Karpas-422 (cell line): ENCODE results near the gene SSR1. TPM values are rescaled to one million over a fixed set of nuclear protein-coding genes. Genes with fewer than 3 reads are reported as not detected.
A peak's percentile ranks its signal among the peaks of the same experiment; 100 is the strongest.
"Not testable (repeated sequence)": the region's sequence is repeated elsewhere in the genome, so short reads cannot be mapped to it uniquely, and the experiment has no call there.

ENCODE experiments used
- DNase-seq: peaks from one replicate; pipeline ENCODE4 v3.0.0-alpha.2; 2015
- H2AFZ ChIP-seq: fragments of 200-600 bp; sonication (generic); 2 replicates; pipeline ENCODE4 v1.6.1; 2014; ENCODE audit warnings: antibody characterized with exemption, low read length, mixed read lengths
- H3K27ac ChIP-seq: fragments of 200-600 bp; sonication (generic); 2 replicates; pipeline ENCODE4 v1.5.1; 2014; ENCODE audit warnings: mild to moderate bottlenecking, low read length, moderate library complexity
- H3K27me3 ChIP-seq: fragments of 200-600 bp; sonication (generic); 2 replicates; pipeline ENCODE4 v1.6.1; 2014; ENCODE audit warnings: low read length, mixed read lengths
- H3K36me3 ChIP-seq: fragments of 200-600 bp; sonication (generic); 2 replicates; pipeline ENCODE4 v1.6.1; 2014; ENCODE audit warnings: low read length, mixed read lengths; ENCODE audit not compliant: insufficient read depth
- H3K4me1 ChIP-seq: fragments of 200-600 bp; sonication (generic); 2 replicates; pipeline ENCODE4 v1.6.1; 2014; ENCODE audit warnings: mild to moderate bottlenecking, low read length, mixed read lengths
- H3K4me2 ChIP-seq: fragments of 200-600 bp; sonication (generic); 2 replicates; pipeline ENCODE4 v1.6.1; 2014; ENCODE audit warnings: low read length, low read depth, mild to moderate bottlenecking; ENCODE audit not compliant: poor library complexity, severe bottlenecking
- H3K4me3 ChIP-seq: fragments of 200-600 bp; sonication (generic); 2 replicates; pipeline ENCODE4 v1.5.1; 2014; ENCODE audit warnings: mild to moderate bottlenecking, antibody characterized with exemption, low read length, mixed read lengths
- H3K79me2 ChIP-seq: fragments of 200-600 bp; sonication (generic); 2 replicates; pipeline ENCODE4 v1.6.1; 2014; ENCODE audit warnings: mild to moderate bottlenecking, low read length, mixed read lengths
- H3K9ac ChIP-seq: fragments of 200-600 bp; sonication (generic); 2 replicates; pipeline ENCODE4 v1.6.0; 2014; ENCODE audit warnings: low read length
- H3K9me2 ChIP-seq: fragments of 200-600 bp; sonication (generic), shearing (Covaris generic); replicated peaks from 2 replicates; pipeline ENCODE4 v1.6.0; 2014; ENCODE audit warnings: mild to moderate bottlenecking, low read length, moderate library complexity; ENCODE audit not compliant: insufficient read depth
- H3K9me3 ChIP-seq: fragments of 300-700, 200-600 bp; sonication (generic); 2 replicates; pipeline ENCODE4 v1.6.1; 2014; ENCODE audit warnings: low read length, mixed read lengths
- H4K20me1 ChIP-seq: fragments of 200-600 bp; sonication (generic); 2 replicates; pipeline ENCODE4 v1.6.1; 2014; ENCODE audit warnings: mild to moderate bottlenecking, antibody characterized with exemption, low read length, low read depth; ENCODE audit not compliant: insufficient read depth
- total RNA-seq: library from RNA; depleted of rRNA; stranded (reverse); fragments of >200 nt; shearing (Covaris generic); gene quantifications from 2 replicates; pipeline ENCODE4 v1.2.3, GENCODE V29; 2014; ENCODE audit warnings: low replicate concordance

SSR1 gene
- total RNA-seq, 1 experiment from 2014 or later = 83.2 TPM

DNA sequence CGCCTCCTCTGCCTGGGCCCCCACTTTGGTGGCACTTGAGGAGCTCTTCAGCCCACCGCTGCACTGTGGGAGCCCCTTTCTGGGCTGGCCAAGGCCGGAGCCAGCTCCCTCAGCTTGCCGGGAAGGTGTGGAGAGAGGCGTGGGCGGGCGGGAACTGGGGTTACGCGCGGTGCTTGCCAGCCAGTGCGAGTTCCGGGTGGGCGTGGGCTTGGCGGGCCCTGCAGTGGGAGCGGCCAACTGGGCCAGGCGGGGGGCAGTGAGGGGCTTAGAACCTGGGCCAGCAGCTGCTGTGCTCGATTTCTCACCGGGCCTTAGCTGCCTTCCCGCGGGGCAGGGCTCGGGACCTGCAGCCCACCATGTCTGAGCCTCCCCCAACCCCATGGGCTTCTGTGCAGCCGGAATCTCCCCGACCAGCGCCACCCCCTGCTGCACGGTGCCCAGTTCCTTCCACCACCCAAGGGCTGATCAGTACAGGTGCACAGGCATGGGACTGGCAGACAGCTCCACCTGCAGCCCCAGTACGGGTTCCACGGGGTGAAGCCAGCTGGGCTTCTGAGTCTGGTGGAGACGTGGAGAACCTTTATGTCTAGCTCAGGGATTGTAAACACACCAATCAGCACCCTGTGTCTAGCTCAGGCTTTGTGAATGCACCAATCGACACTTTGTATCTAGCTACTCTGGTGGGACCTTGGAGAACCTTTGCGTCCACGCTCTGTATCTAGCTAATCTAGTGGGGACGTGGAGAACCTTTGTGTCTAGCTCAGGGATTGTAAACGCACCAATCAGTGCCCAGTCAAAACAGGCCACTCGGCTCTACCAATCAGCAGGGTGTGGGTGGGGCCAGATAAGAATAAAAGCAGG lies 2.3 kb upstream of the SSR1 start:
- not testable (repeated sequence) for DNase-seq

DNA sequence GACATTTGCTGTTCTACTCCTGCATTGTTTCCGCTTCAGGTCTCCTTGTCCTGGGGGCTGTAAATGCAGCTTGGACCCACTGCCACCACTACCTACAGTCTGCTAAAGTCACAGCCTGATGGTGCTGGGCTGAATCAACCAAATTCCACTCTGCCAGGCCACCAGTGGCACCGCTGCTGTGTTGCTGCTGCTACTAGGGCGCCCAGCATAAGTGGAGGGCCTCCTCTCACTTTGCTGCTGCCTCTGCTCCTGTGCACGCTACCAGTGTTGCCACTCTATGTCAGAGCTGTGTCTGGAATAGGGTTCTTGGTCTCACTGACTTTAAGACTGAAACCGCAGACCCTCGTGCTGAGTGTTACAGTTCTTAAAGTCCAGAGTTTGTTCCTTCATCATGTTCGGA lies 1.4 kb upstream of the SSR1 start:
- H3K27me3 ChIP-seq = no peaks in the 10 kb centered on the region
- peaks cover 9% of the 10 kb centered on the region; the same call in 1 of the 2 replicates for H4K20me1 ChIP-seq
- no peaks in the 10 kb centered on the region for H3K9me3 ChIP-seq
- no peak overlapping the region for H3K9ac ChIP-seq
- DNase-seq = no peak
- H3K4me1 ChIP-seq = peaks cover 21% of the 10 kb centered on the region
- peaks cover 18% of the 10 kb centered on the region for H3K36me3 ChIP-seq
- H3K9me2 ChIP-seq = no peaks in the 10 kb centered on the region
- no peak overlapping the region for H3K4me3 ChIP-seq
- no peak overlapping the region; the same call in 1 of the 2 replicates for H2AFZ ChIP-seq
- no peak overlapping the region for H3K27ac ChIP-seq
- no peak overlapping the region for H3K4me2 ChIP-seq
- H3K79me2 ChIP-seq = peaks cover 36% of the 10 kb centered on the region

More for the DNA sequence above, 2.3 kb upstream of the SSR1 start:
- H3K4me3 ChIP-seq, H3K27me3 ChIP-seq, H3K9ac ChIP-seq, H3K27ac ChIP-seq, H3K36me3 ChIP-seq, H3K4me2 ChIP-seq, H4K20me1 ChIP-seq, H2AFZ ChIP-seq, H3K9me2 ChIP-seq, H3K9me3 ChIP-seq: not testable (repeated sequence)
- Histone ChIP-seq H3K4me1 (peaks cover 21% of the 10 kb centered on the region), H3K79me2 (peaks cover 27% of the 10 kb centered on the region)

DNA sequence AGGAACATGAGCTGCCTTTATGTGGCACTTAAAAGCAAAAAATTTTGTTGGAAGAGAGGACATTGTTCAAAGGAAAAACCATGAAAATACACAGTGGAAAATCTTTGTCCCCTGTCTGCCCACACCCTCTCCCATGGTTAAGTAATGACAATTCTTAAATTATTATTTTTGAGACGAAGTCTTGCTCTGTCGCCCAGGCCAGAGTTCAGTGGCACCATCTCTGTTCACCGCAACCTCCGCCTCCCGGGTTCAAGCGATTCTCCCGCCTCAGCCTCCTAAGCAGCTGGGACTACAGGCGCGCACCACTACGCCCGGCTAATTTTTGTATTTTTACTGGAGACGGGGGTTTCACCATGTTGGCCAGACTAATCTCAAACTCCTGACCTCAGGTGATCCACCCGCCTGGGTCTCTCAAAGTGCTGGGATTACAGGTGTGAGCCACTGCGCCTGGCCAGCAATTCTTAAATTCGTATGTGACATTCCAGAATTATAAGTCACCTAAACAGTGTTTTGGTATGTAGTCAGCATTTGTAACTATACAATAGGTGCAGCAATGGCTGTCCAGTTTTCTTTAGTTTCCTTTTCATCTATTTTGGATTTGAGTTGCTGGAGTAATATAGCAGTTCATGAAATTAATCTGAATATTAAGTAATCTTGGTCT lies 636 bp upstream of the SSR1 start:
- Histone ChIP-seq H3K27me3 (no peaks in the 10 kb centered on the region), H3K36me3 (peaks cover 26% of the 10 kb centered on the region), H3K79me2 (peaks cover 44% of the 10 kb centered on the region), H3K4me3 (peak overlapping the region; percentile 93), H3K27ac (peak overlapping the region; percentile 63), H3K9ac (peak overlapping the region; percentile 97), H4K20me1 (peaks cover 9% of the 10 kb centered on the region; the same call in 1 of the 2 replicates), H3K4me1 (peaks cover 21% of the 10 kb centered on the region), H3K9me2 (no peaks in the 10 kb centered on the region), H2AFZ (peak overlapping the region; percentile 52), H3K9me3 (no peaks in the 10 kb centered on the region), H3K4me2 (peak overlapping the region; percentile 73)
- no peak for DNase-seq

DNA sequence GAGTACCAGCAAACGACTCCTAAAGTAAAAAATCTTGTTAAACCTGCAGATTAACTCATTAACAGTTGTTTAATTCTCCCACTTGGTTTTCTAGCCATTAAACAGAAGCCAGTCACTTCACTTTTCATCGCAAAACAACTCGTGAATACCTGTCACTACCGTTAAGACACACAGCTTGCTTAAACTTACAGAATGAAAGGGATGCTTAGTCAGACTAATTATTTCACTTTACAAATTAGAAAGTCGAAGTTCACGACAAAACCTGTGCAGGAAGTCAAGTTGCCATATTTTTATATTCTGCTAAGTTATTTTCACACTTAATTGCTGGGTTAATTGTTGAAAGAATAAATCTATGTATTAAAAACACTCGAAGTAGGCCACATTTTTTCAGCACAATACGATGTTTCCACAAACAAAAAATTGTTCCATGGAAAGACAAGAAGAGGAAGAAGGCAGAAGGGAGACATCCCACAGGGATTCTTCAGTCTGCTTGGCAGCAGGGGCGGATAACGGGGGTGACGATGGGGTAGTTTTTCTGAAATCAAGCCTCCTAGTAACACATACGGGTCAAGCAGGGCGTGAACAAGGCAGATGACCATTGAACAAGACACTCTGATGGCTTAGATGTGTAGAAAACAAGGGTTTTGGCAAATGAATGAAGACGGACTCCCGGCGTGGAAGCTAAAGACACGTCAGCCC lies 933 bp downstream of the SSR1 start:
- H3K4me1 ChIP-seq = peaks cover 22% of the 10 kb centered on the region
- no peaks in the 10 kb centered on the region for H3K27me3 ChIP-seq
- peak overlapping the region; percentile 99 for H3K4me2 ChIP-seq
- H3K9ac ChIP-seq = peak overlapping the region; percentile 97
- peak overlapping the region; percentile 93 for H3K4me3 ChIP-seq
- peak overlapping the region; percentile 9; the same call in 1 of the 2 replicates for H3K27ac ChIP-seq
- peaks cover 9% of the 10 kb centered on the region; the same call in 1 of the 2 replicates for H4K20me1 ChIP-seq
- no peaks in the 10 kb centered on the region for H3K9me3 ChIP-seq
- H3K36me3 ChIP-seq = peaks cover 40% of the 10 kb centered on the region
- H3K9me2 ChIP-seq = no peaks in the 10 kb centered on the region
- H3K79me2 ChIP-seq = peaks cover 59% of the 10 kb centered on the region
- peak; percentile 43 for DNase-seq
- H2AFZ ChIP-seq = no peak overlapping the region

DNA sequence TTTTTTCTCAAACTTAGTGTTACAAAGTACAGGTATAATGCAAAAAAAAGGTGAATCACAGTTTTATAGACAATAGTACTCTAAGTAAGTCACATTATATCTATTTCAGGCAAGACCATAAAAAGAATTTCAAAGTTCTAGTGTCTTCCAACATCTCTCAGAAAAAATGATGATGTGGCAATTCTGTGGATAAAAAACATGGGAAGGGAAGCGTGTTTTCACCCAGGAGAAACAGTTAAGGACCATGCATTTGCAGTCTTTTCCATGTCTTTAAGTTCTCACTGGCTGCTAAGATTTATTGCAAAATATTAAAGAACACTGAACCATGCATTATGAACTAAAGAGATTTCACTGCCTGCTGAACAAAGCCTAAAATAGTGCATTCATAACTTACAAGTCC lies 1.8 kb downstream of the SSR1 start:
- Histone ChIP-seq H3K27ac (no peak overlapping the region), H3K9me3 (no peaks in the 10 kb centered on the region), H3K36me3 (peaks cover 43% of the 10 kb centered on the region), H3K79me2 (peaks cover 65% of the 10 kb centered on the region), H3K4me2 (peak overlapping the region; percentile 99), H3K4me1 (peaks cover 25% of the 10 kb centered on the region), H3K9me2 (no peaks in the 10 kb centered on the region), H4K20me1 (peaks cover 9% of the 10 kb centered on the region; the same call in 1 of the 2 replicates), H3K9ac (peak overlapping the region; percentile 97), H3K27me3 (no peaks in the 10 kb centered on the region), H2AFZ (no peak overlapping the region), H3K4me3 (peak overlapping the region; percentile 93)
- DNase-seq = no peak

DNA sequence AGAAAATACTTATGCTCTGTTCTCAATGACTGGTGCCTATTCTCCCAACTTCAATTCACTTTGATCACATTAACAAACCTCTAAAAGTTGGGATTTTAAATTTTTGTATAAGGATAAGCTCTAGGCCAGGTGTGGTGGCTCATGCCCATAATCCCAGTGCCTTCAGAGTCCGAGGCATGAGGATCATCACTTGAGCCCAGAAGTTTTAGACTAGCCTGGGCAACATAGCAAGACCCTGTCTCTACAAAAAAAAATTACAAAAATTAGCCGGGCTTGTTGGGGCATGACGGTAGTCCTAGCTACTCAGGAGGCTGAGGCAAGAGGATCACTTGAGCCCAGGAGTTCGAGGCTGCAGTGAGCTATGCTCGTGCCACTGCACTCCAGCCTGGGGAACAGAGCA lies 3.9 kb downstream of the SSR1 start:
- H3K9me3 ChIP-seq = no peaks in the 10 kb centered on the region
- peaks cover 85% of the 10 kb centered on the region for H3K79me2 ChIP-seq
- no peaks in the 10 kb centered on the region for H3K27me3 ChIP-seq
- no peak overlapping the region for H3K4me3 ChIP-seq
- H2AFZ ChIP-seq = no peak overlapping the region
- no peak for DNase-seq
- H3K9ac ChIP-seq = no peak overlapping the region
- H4K20me1 ChIP-seq = peaks cover 12% of the 10 kb centered on the region; the same call in 1 of the 2 replicates
- no peak overlapping the region for H3K27ac ChIP-seq
- no peak overlapping the region for H3K4me2 ChIP-seq
- no peaks in the 10 kb centered on the region for H3K9me2 ChIP-seq
- H3K36me3 ChIP-seq = peaks cover 59% of the 10 kb centered on the region
- peaks cover 25% of the 10 kb centered on the region for H3K4me1 ChIP-seq

DNA sequence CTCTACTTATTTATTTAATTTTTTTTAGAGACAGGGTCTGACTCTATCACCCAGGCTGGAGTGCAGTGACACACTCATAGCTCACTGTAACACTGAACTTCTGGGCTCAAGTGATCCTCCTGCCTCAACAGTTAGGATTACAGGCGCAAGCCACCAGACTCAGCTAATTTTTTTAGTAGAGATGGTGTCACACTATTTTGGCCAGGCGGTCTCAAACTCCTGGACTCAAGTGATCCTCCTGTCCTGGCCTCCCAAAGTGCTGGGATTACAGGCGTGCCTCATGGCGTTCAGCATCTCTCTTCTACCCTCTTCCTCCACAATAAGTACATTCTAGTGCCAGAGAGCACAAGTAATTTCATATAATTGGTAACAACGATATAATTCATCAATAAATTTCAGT lies 5.5 kb downstream of the SSR1 start:
- no peak for DNase-seq
- H3K4me2 ChIP-seq = no peak overlapping the region
- H3K4me1 ChIP-seq = peaks cover 17% of the 10 kb centered on the region
- no peaks in the 10 kb centered on the region for H3K9me3 ChIP-seq
- peaks cover 15% of the 10 kb centered on the region; the same call in 1 of the 2 replicates for H4K20me1 ChIP-seq
- no peak overlapping the region for H3K4me3 ChIP-seq
- no peak overlapping the region for H3K9ac ChIP-seq
- no peak overlapping the region for H2AFZ ChIP-seq
- peaks cover 67% of the 10 kb centered on the region for H3K36me3 ChIP-seq
- H3K79me2 ChIP-seq = peaks cover 88% of the 10 kb centered on the region
- no peak overlapping the region for H3K27ac ChIP-seq
- no peaks in the 10 kb centered on the region for H3K9me2 ChIP-seq
- H3K27me3 ChIP-seq = no peaks in the 10 kb centered on the region

DNA sequence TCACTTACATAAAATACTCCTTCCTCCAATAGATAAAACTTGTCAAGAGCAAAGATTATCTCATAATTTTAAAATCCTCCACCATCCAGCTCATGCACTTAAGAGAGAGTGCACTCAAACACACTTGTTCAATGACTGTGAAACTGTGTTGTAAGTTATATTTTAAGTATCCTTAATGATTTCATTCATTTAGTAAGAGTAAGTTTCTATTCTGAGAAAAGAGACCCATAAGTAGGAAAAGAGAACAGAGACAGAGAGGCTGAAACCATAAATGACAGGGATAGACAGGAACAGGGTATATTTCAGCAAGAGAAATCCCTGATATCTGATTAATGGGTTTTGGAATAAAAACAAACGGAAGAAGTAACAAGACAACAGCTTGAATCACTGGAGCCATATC lies 8.2 kb downstream of the SSR1 start:
- Histone ChIP-seq H3K9me2 (no peaks in the 10 kb centered on the region), H3K4me1 (peaks cover 3% of the 10 kb centered on the region; the same call in 1 of the 2 replicates), H3K27me3 (no peaks in the 10 kb centered on the region), H3K27ac (no peak overlapping the region), H3K9ac (no peak overlapping the region), H4K20me1 (peaks cover 6% of the 10 kb centered on the region; the same call in 1 of the 2 replicates), H3K79me2 (peaks cover 76% of the 10 kb centered on the region), H3K36me3 (peaks cover 73% of the 10 kb centered on the region), H3K4me2 (no peak overlapping the region), H3K4me3 (no peak overlapping the region), H2AFZ (no peak overlapping the region), H3K9me3 (no peaks in the 10 kb centered on the region)
- DNase-seq = no peak
